Stimulated activated CD4-positive, alpha-beta T cell treated with anti-CD3 and anti-CD28 coated beads, Interleukin-4, amount 100 ng/mL, for 24 hours (primary cell): Measurements from ENCODE around the gene NT5C1A.

Experiments
- DNase-seq: peaks from one replicate; pipeline ENCODE4 v3.0.0-alpha.2; 2020

The NT5C1A gene

DNA sequence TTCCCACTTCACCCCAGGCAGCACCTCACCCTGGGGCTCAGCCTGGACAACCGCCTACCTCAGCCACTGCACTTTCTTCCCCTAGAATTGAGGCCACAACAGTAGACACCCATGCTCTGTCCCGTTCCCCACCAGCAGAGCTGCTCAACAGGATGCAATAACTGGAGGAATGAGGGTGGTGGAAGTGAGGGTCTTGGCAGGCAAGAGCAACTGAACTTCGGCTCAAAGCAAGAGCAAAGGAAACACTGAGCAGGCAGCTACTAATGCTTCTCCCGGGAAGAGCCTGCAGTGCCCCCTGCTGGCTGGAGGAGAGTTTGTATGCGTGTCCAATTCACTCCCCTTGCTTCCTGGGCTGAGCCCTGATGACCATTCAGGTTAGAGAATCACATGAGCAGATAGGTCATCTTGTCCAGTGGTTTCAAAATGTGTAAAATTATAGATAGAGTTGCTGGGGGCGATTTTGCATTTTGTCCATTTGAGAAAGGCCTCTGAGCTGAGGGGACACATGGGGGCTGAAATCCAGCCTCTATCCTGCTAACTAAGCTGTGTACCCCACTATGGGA is 13.9 kb downstream of the NT5C1A start:
- peak; percentile 71 for DNase-seq

DNA sequence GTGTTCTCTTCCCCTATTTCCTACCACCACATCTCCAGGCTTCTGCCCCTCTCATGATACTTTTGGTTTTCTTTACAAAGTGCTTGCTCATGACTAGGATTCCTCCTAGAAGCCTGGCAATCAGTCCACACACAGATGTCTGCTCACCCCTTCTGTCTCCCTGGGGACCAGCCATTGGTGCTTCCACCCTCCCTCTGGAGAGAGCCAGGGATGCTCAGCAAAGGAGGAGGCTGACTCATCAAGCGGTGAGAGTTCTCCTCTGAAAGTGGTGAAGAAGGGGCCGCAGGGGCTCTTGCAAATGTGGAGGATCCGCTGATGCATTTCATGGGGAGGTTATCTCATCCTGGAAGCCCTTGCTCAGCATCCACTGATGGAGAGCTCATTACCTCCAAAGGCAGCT is 14.5 kb downstream of the NT5C1A start:
- no peak for DNase-seq

DNA sequence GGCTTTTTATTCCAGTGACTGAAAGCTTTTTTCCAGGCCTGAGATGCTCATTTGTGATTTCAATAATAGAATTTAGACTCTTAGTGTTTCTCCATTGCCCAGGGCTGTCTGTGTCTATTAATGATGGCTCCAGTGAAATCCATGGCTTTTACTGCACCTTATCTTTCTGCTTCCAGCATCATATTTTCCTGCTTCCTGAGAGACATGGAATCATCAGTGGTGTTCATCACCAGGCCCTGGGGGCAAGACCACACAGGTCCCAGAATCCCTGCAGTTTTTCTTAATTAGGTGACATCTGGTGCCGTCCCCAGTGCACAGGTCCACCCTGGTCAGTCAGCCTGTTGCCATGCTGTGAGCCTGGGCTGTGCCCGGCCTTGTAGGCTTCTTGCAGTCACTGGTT is 15.5 kb downstream of the NT5C1A start:
- DNase-seq = no peak

DNA sequence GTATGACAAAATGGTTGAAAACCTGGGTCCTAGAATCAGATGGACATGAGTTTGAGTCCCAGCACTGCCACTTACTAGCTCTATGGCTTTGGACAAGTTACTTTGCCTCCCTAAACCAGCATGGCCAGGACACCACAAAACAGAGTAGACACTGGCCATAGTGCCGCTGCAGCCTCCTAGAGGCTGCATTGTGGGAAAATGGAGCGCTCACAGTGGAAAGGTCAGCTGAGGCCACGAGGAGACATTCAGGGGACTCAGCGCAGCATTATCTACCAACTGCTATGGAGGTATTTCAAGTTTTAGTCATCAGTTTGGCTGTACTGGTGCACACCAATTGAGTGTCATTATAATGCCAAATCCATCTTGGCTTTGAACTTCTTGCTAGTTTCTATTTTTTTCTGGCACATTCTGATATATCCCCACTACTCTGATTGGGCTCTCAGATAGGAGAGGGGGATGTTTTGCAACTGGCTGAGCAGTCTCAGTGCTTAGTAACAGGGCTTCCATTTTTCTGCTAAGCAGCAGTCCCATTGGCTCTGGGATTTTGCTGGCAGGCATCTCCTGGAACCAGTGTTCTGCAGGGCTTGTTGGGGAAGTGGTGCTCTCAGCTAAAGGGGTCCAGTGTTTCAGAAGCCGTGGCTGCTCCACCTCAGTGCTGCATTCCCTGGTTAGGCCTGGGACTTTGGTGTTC is 16.2 kb downstream of the NT5C1A start:
- DNase-seq = no peak

DNA sequence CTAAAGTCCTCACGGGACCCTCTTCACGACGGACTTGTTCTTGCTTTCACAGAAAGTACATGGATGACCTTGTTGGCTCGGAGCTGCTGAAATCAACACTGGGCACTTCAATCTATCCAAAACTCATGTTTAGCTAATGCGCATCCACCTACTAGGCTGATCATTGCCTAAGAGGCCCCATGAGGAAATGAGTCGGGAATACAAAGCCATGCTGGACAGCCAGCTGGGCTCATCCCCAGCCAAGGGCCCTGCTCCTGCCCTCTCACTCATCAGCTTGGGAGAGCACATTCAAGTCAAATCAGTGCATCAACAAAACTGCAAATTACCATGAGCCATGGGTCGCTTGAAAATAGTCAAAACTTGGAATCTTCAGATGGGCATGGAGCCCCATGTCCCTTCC is 17.6 kb downstream of the NT5C1A start:
- DNase-seq = no peak

DNA sequence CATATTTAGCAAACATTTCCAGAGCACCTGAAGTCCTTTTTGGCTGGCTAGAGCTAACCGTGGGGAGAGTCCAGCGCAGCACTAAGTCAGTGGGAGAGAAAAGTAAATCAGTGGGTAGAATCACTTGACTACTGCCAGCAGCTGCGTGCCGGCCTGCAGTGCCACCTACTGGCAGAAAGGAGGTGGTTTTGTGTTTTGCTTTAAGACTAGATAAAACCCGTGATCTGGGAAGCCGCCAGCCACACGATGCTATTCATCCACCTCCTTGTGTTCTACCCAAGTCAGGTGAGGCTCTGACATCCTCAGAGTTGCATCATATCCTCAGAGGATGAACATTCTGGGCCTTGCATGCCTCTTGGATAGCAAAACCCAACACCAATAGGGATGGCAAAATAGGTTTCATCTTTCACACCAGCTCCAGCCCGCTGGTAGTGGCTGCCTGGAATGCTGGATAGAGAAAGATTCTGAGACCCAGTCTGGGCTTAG is 18.3 kb downstream of the NT5C1A start:
- peak; percentile 82 for DNase-seq

DNA sequence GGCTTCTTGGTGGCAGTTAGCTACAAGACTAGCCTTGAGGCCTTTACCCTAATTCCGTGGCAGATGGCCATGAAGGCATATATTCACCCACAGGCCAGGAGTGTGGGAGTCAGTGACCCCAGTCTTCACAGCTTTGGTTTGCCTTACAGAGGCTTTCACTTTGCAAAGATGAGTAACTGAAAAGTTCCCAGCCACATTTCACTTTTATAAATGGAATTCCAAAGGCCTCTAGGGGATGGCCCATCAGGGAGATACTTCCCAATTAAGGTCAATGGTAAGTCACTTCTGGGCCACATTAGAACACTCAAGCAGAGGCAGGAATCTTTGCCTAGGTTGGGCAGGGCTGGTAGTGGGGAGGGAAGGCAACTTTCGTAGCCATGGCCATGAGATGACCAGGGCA is 19.4 kb downstream of the NT5C1A start:
- DNase-seq = no peak

DNA sequence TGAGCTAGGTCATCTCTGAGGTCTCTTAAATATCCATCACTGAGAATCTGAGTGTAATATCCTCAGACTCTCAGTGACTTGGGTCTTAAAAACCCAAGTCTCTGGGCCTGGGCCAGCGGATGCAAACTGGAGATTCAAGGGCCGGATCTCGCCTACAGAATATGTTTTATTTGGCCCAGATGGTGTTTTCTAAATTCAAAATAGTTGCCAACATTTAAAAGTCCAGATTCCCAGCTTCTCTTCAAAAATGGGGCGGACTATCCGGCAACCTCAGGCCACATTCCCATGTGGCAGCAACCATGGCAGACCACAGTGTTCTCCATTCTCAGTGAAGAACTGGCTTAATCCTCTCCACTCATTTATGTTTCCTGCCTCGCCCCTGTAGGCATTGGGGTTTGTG is 19.8 kb downstream of the NT5C1A start:
- no peak for DNase-seq

DNA sequence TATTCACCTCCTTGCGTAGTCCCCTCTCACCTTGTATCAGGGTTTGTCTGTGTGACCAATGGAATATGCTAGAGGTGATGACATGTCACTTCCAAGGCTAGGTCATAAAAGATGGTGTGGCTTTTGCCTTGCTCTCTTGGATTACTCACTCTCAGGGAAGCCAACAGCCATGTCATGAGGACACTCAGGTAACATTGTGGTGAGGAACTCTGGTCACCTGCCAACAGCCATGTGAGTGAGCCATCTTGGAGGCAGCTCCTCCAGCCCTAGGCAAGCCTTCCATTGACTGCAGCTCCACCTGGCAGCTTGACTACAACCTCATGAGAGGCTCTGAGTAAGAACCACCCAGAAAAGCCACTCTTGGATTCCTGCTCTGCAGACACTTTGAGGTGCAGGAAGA is 21.5 kb downstream of the NT5C1A start:
- DNase-seq = no peak

DNA sequence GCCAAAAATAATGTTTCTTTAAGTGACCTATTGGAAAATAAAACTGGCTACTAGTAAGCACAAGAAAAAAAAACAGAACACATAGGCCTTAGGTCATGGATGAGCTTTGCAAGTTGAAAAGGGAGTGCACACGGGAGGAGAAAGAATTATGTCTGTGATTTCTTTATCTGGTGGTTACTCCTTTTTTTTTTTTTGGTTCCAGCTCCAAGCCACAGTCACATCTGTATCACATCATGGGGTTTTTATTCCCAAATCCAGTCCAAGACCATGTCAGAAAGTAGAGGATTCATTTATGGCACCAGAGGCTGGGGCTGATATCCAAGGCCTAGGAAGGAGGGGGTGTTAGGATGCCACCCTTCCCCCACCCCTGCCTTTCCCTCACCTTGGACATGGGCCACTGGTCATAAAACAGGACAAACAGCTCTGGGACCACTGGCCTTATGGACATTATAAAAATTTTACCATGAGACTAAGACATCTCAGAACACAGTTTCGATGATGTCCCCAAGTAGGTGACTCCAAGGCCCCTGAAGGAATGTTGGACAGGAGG is 22.2 kb downstream of the NT5C1A start:
- DNase-seq = no peak

DNA sequence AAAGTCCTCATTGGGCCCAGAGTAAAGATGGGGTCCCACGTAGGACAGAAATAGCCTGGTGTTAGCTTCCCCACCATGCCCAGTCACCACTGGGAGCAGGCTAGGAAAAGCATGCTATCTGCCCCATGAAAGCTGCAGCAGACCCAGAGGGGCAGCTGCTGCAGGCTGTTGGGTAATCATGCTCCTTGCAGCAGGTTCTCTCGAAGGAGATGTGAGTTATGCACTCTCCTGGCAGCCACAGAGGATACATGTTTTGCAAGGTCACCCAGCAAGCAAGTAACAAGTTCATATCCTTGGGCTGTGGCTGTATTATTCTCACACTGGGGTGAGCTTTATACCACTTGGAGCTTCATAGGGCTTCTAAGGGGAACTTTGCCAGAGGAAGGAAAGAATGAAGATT is 23.4 kb downstream of the NT5C1A start:
- no peak for DNase-seq

DNA sequence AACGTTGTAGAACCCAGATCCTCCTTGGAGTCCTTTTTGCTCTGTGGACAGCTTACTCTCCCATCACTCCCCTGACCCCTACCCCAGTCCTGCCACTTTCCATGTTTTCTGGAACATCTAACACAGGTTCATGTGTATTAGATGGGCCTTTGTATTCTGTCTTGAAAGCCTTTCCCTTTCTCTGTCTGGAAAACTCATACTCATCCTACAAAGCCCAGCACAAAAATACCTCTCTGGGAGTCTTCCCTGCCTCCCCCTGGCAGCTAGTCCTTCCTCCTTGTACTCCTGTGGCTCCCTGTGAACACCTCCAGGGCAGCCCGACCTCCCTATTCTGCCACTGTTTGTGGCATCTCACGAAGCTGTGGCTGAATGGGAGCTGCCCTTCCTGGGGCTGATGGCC is 24.7 kb downstream of the NT5C1A start:
- no peak for DNase-seq

DNA sequence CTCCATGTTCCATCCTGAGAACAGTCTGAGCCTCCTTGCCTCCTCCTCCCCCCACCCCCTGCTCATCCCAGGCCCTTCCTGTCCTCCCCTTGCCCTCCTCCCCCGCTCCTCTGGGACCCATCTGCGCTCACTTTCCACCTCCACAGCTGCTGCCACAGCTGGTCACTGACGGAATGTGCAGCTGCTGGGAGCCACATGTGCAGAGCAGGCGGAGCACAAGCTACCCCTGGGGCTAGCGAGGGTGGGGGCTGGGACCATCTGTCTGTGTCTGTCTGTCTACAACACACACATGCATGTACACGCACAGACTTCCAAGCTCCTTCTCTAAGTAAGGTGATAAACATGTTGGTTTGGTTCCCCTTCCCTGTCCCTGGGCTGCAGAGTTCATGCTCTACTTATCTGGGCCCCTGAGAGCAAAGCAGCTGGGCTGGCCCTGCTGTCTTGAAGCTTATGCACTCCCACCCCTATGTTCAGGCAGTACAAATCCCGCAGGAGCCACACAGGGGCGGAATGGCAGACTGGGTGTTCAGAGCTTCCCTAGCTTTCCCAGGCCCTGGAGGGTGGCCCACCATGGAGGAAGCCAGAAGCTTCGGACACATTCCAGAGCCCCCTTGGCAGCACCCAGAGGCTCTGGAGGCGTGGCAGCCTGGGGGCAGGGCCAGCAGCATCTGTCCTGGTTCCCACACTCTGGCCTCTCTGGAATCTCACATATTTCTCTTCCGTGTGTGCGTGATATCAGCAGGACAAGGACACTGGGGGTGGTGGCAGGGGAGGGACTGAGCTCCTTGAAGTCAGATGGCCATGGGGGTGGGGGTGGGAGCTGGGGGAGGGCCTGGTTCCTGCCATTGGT is 25.4 kb downstream of the NT5C1A start:
- no peak for DNase-seq

DNA sequence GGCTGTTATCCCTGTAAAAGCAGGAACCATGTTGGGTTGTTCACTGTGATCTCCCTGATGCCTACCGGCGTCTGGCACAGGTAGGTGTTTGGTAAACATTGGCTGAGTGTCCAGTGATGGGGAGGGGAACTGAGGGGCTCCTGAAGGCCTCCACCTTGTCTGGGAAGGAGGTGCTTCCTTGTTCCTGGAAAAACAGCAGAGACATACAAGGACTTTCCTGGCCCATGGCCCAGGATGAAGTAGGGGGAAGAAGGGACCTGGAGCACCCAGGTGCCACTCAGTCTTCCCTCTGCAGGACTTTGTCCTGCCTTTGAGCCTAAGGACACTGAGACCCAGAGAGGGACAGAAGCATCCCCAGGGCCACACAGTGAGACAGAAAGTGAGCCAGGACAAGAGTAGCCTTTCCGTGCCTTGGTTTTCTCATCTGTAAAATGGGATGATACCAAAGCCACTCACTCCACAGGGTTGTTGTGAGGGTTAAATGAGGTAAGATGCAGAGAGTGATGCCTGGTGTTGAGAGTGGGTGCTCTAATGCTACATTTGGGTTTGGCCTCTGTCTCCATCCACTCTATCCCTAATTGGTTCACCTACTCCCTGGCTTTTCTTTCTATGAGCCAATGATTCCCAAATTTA is 26.4 kb downstream of the NT5C1A start:
- no peak for DNase-seq

DNA sequence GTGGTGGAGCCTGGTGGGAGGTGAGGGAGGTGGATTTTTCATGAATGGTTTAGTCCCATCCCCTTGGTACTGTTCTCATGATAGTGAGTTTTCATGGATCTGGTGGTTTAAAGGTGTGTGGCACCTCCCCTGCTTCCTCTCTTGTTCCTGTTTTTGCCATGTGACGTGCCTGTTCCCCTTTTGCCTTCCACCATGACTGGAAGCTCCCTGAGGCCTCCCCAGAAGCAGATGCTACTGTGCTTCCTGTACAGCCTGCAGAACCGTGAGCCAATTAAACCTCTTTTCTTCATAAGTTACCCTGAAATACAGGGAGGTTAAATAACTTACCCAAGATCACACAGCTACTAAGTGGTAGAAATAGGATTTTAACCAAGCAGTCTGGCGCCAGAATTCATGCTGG is 28.2 kb downstream of the NT5C1A start:
- no peak for DNase-seq

DNA sequence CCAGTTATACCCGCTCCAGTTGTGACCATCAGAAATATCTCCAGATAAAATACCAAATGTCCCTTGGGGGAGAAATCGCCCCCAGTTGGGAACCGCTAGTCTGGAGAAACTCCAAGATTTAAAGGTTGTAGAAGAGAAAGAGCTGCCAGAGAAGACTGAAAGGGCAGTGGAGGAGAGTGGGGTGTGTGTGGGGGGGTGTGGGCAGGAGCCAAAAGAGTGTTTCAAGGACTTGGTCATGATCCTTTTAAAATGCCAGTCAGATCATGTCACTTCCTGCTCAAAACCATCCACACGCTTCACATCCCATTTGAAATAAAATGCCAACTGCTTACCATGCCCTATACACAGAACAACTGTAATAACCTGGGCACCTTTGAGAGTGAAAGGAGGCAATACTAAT is 29.1 kb downstream of the NT5C1A start:
- no peak for DNase-seq

DNA sequence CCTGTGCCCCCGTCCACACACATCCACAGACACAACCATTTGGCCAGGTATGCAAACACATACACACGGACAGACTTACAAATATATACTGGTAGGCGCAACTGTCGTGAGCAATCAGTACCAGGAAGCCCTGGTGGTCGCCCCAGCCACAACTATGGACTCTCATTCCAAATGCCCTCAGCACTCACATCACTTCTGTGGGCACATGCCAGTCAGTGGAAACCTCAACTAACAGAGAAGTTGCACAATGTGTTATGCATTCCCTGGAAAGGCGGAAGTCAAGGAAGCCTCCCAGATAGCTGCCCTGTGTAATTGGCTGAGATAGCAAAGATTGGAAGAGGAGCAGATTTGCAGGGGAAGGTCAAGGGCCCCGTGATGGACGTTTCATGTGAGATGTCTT is 31.0 kb downstream of the NT5C1A start:
- no peak for DNase-seq

DNA sequence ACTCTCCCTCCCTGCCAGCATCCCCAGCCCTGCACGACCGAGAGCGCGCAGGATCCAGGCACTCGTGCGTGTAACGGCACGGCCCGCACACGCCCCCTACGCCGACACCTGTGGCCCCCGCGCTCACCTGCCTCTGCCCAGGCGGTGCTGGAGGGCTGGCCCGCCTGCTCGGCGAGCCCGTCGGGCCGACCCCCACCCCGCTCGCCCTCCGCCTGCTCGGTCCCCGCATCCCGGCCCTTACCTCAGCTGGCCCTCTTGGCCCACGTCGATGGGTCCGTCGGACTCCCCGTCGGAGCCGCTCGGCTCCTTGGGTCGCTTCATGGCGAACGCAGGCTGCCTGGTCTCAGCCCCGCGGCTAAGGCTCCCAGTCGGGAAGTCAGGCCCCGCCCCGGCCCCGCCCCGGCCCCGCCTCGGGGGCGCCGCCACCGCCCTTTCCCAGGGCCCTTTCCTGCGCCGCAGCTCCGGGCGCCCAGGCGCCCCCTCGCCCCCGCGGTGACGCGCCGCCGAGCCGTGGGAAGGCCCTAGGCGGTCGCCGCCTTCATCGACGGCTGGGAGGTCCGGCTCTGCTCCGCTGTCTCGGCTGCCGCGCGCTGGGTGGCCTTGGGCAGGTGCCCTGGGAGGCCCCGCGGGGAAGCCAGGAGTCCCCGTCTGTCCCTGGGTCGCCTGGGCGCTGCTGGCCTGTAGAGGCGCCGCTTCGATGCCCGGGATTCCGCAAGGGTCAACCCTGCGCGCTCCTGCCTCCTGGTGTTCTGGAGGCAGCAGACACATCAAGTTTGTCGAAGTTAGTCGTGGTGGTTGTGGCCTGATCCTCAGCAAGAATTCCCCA is 32.4 kb downstream of the NT5C1A start, which contains the start of gene HEYL:
HEYL (minus strand) TSS at position 339 of the 826 bp plus-strand sequence; CDS start at position 321, 18 bp downstream.
- peak; percentile 64 for DNase-seq

DNA sequence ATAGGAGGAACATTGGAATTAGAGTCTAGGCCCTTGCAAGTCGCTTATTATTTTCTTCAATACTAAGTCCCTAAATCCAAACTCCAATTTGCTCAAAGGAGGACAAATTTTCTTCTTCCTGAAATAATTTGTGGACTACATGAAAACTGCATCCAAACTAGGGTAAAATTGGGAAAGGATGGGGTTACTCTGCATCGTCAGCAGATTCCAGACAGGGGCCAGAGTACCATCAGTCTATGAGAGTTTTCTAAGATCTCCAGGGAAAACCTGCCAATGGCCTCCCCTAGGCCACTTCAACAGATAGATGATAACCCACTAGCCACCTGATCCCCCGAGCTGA is 33.0 kb downstream of the NT5C1A start:
- no peak for DNase-seq

DNA sequence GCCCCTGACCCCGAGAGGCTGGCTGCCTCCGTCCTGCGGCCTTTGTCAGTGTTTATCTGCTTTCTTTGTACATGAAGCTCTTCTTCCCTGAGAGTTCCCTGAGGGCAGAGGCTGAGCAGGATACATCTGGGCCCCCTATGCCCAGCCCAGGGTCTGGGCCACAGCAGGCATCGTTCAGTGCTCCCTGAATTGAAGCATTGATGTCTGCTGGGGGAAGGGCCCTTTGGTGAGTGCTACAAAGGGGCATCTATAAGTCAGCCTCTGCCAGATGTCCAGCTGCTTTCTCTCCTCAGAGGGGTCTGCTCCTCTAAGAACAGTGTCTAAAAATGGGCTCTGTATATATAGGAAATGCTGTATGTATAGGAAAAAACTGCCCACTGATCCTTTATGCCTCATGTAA is 34.5 kb downstream of the NT5C1A start:
- no peak for DNase-seq

DNA sequence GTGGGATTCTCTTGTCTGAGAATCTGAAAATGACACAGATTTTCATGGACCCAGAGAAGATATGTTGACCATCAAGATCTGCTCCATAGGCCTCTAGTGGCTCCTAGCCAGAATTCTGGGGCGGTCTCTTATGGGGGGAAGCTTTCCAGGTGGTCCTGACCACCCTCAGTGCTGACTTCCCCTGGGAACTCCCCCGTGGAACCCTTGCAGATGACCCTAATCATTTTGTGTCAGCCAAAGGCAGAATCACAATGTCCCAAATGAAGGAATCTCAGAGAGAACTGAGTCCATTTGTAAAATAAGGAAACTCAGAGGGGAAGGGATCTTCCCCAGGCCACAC is 36.1 kb downstream of the NT5C1A start:
- DNase-seq = no peak

DNA sequence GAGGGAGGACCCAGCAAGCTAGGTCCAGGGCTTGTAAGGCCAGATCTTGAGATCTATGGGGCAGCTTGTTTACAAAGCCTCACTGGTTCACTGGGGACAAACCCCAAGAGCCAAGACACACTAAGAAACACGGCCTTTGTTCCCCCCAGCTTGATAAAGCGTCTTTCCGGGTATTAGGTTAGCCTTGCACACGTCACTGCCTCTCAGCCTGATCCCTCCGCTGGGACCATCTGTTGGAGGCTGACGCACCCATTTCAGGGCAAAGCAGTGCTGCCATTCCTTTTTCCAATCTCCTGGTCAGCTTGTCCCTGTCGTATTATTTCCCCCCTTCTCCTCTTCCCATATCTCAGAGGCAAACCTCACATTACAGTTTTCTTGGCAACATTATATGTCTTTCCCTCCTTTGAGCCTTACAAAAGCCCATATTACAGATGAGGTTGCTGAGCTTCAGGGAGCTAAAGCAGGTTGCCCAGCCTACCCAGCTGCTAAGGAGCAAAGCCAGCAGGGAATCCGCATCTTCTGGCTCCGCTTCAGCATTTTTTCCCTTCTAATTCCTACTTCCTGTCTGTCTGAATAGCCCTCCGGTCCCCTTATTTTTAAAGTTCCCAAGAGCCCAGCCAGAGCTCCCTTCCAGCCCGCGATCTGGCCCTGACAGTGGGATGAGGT is 36.6 kb downstream of the NT5C1A start:
- DNase-seq = no peak
